ENCODE results near the gene ARL15. TPM values are rescaled to one million over a fixed set of nuclear protein-coding genes. Genes with fewer than 3 reads are reported as not detected.
A peak's percentile ranks its signal among the peaks of the same experiment; 100 is the strongest.

ARL15 gene
- polyA plus RNA-seq, 1 of the 3 experiments (the other 2 are of a cell fraction) = 6.4 TPM

- Histone ChIP-seq H4K20me1 (ENCODE audit: insufficient read depth) (no peaks in the 10 kb centered on the region), H3K9me3 (no peaks in the 10 kb centered on the region), H3K79me2 (ENCODE audit: insufficient read depth) (no peaks in the 10 kb centered on the region), H3K27ac (ENCODE audit: low read depth in 2 of 2, low read length in 1 of 2) (no peak overlapping the region), H3K4me3 (ENCODE audit: low read depth in 2 of 2, low read length in 1 of 2) (no peak overlapping the region), H3K9ac (no peak overlapping the region), H2AFZ (ENCODE audit: low read depth) (no peak overlapping the region), H3K27me3 (ENCODE audit: insufficient read depth) (no peaks in the 10 kb centered on the region), H3K4me2 (no peak overlapping the region), H3K36me3 (replicated peaks in 1 of 2; ENCODE audit: control insufficient read depth in 1 of 2, insufficient read depth in 2 of 2, low read length in 1 of 2) (no peaks in the 10 kb centered on the region), H3K9me2 (no peaks in the 10 kb centered on the region), H3F3A (replicated peaks; ENCODE audit: insufficient read depth) (peaks cover 3% of the 10 kb centered on the region), H3K4me1 (ENCODE audit: control insufficient read depth in 1 of 2, insufficient read depth in 2 of 2, low read depth in 1 of 2, low read length in 1 of 2) (peaks cover 0 to 2% of the 10 kb centered on the region in 2 experiments; a peak in 3 of 4 replicates)
- DNase-seq = peak; percentile 45
- 49% methylated on average over 8 of the region's 8 CpGs for WGBS (ENCODE audit: low lambda C conversion rate)
- CTCF ChIA-PET = interaction anchor here (1.0 to 1.2 kb wide), 3 partner anchors 12 to 740 kb away, joined by 3 read pairs; no protein-coding TSS in a partner anchor
- peak; percentile 83 for TF ChIP-seq CTCF (IDR thresholded peaks at IDR 0.05)
- no peak for TF ChIP-seq GATA2 (CRISPR knock-in tag; IDR thresholded peaks at IDR 0.05)
- no peak for TF ChIP-seq USF1 (IDR thresholded peaks at IDR 0.05; ENCODE audit: borderline replicate concordance, low read depth)
- peak; percentile 80 for TF ChIP-seq SMC3 (IDR thresholded peaks at IDR 0.05; ENCODE audit: low read depth, low read length)
- peak; percentile 93 for TF ChIP-seq RAD21 (IDR thresholded peaks at IDR 0.05; ENCODE audit: low read length)
- POLR2A ChIA-PET = no interaction called here
Measured at GRCh38 chr5:54217826-54218503, 92.4 kb downstream of the ARL15 start.

- H3K4me2 ChIP-seq = no peak overlapping the region
- no peaks in the 10 kb centered on the region; the same call in 1 of the 2 replicates for H3K79me2 ChIP-seq (ENCODE audit: insufficient read depth)
- H3K9me2 ChIP-seq = no peaks in the 10 kb centered on the region
- H3K9ac ChIP-seq = no peak overlapping the region
- no peak overlapping the region for H3K27ac ChIP-seq (ENCODE audit: low read depth in 2 of 2, low read length in 1 of 2)
- H3K9me3 ChIP-seq = no peaks in the 10 kb centered on the region
- no peaks in the 10 kb centered on the region for H3K27me3 ChIP-seq (ENCODE audit: insufficient read depth)
- no peak overlapping the region for H3K4me3 ChIP-seq (ENCODE audit: low read depth in 2 of 2, low read length in 1 of 2)
- ChIA-PET CTCF (interaction anchor here (0.6 to 2.0 kb wide), 8 partner anchors 13 to 1092 kb away, joined by 3 to 12 read pairs (median 4); no protein-coding TSS in a partner anchor), POLR2A (no interaction called here)
- no peaks in the 10 kb centered on the region for H4K20me1 ChIP-seq (ENCODE audit: insufficient read depth)
- no peak overlapping the region for H2AFZ ChIP-seq (ENCODE audit: low read depth)
- peaks cover 3% of the 10 kb centered on the region for H3F3A ChIP-seq (replicated peaks; ENCODE audit: insufficient read depth)
- WGBS (ENCODE audit: low lambda C conversion rate) = 95% methylated on average over 12 of the region's 12 CpGs
- H3K36me3 ChIP-seq (replicated peaks in 1 of 2; ENCODE audit: control insufficient read depth in 1 of 2, insufficient read depth in 2 of 2, low read length in 1 of 2) = no peaks in the 10 kb centered on the region
- H3K4me1 ChIP-seq (ENCODE audit: control insufficient read depth in 1 of 2, insufficient read depth in 2 of 2, low read depth in 1 of 2, low read length in 1 of 2) = no peaks in the 10 kb centered on the region; a peak in 3 of 4 replicates
- no peak for DNase-seq
- no peak for TF ChIP-seq NFIC (IDR thresholded peaks at IDR 0.05; ENCODE audit: borderline replicate concordance)
- no peak for TF ChIP-seq YY1 (IDR thresholded peaks at IDR 0.05; ENCODE audit: low read depth)
- TF ChIP-seq IRF3 (IDR thresholded peaks at IDR 0.05; ENCODE audit: low read depth, low read length) = no peak
- no peak for TF ChIP-seq PBX3 (IDR thresholded peaks at IDR 0.05)
- TF ChIP-seq RCOR1 (IDR thresholded peaks at IDR 0.05; ENCODE audit: low read length) = no peak
- TF ChIP-seq TEAD4 (IDR thresholded peaks at IDR 0.05; ENCODE audit: borderline replicate concordance, insufficient read depth) = no peak
- no peak for TF ChIP-seq EZH2phosphoT487 (IDR thresholded peaks at IDR 0.05; ENCODE audit: borderline replicate concordance, low read depth)
- no peak for TF ChIP-seq REST (IDR thresholded peaks at IDR 0.05; ENCODE audit: low read depth, low read length)
- TF ChIP-seq SMC3 (IDR thresholded peaks at IDR 0.05; ENCODE audit: low read depth, low read length) = no peak
- no peak for TF ChIP-seq SIN3A (IDR thresholded peaks at IDR 0.05; ENCODE audit: borderline replicate concordance, low read depth, low read length)
- no peak for TF ChIP-seq RAD21 (IDR thresholded peaks at IDR 0.05; ENCODE audit: low read length)
- TF ChIP-seq FOSL2 (IDR thresholded peaks at IDR 0.05; ENCODE audit: borderline replicate concordance, low read depth) = no peak
- TF ChIP-seq POLR2AphosphoS5 (IDR thresholded peaks at IDR 0.05; ENCODE audit: low read depth, low read length) = no peak
- no peak for TF ChIP-seq JUND (IDR thresholded peaks at IDR 0.05)
- TF ChIP-seq NRF1 (IDR thresholded peaks at IDR 0.05; ENCODE audit: low read depth, low read length) = no peak
Measured at GRCh38 chr5:54215233-54215736, 95.1 kb downstream of the ARL15 start.

All from SK-N-SH (cell line).